ENCODE measurements around the gene CDC42EP4. TPM values are rescaled to one million over a fixed set of nuclear protein-coding genes. Genes with fewer than 3 reads are reported as not detected.

Gene CDC42EP4
- total and polyA plus RNA-seq, 12 donors = 18.6 to 87.6 (median 30.8) TPM

DNA sequence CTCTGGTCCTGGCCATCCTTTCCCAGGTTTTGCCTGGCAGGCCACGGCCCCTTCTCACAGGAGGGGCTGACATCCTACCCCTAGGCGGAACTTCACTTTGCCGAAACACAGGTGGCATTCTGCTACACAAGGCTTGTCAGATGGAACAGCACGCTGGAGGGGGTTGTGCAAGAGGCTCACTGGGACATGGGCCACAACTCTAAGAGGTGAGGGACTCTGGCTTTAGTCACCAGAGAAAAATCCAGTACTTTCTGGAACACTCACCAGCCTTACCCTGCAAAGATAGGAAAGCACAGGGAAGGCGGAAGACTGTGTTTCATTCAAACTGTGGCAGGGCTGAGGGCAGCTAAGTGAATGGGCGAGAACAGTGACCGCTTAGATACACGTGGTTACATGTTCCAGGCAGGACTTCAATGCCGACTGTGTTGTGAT, 18.3 kb downstream of the CDC42EP4 start:
- H3K4me3 ChIP-seq = no peak overlapping the region
- ATAC-seq (peak; percentile 23 to 68 (median 47)), DNase-seq (peak in 1 of 2 donors; percentile 59)
- H3K4me1 ChIP-seq = peaks cover 62 to 99% (median 80%) of the 10 kb centered on the region in 9 donors
- no peaks in the 10 kb centered on the region for H3K9me3 ChIP-seq
- TF ChIP-seq, protein P1, sequence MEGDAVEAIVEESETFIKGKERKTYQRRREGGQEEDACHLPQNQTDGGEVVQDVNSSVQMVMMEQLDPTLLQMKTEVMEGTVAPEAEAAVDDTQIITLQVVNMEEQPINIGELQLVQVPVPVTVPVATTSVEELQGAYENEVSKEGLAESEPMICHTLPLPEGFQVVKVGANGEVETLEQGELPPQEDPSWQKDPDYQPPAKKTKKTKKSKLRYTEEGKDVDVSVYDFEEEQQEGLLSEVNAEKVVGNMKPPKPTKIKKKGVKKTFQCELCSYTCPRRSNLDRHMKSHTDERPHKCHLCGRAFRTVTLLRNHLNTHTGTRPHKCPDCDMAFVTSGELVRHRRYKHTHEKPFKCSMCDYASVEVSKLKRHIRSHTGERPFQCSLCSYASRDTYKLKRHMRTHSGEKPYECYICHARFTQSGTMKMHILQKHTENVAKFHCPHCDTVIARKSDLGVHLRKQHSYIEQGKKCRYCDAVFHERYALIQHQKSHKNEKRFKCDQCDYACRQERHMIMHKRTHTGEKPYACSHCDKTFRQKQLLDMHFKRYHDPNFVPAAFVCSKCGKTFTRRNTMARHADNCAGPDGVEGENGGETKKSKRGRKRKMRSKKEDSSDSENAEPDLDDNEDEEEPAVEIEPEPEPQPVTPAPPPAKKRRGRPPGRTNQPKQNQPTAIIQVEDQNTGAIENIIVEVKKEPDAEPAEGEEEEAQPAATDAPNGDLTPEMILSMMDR (IDR thresholded peaks at IDR 0.05) = no peak
- H3K36me3 ChIP-seq = peaks cover 0 to 4% (median 0%) of the 10 kb centered on the region in 9 donors
- intact Hi-C loops (cut with DNase I) = loop anchor here in 1 of 10 donors (2.0 kb wide), 1 partner anchor 15 kb away; no protein-coding TSS in a partner anchor
- H3K27ac ChIP-seq = peak overlapping the region; percentile 89 to 98 (median 95)
- H3K27me3 ChIP-seq = no peaks in the 10 kb centered on the region
- WGBS, 2 donors = 42 to 44% methylated on average over 9 of the region's 9 CpGs

DNA sequence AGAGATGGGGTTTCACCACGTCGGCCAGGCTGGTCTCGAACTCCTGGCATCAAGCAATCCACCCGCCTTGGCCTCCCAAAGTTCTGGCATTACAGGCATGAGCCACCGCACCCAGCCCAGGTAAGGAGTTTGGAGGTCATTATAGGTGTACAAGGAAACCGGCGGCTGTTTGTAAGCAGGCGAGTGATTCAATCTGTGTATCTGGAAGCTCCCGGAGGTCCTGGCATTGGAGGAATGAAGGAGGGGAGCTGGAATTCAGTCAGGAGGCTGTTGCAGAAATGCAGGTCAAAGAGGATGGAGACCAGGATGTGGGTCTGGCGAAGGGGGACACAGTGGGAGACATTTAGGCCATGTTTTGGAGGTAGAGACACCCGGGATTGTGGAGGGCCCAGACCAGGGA, 18.8 kb downstream of the CDC42EP4 start:
- H3K4me3 ChIP-seq = no peak overlapping the region
- intact Hi-C loops (cut with DNase I) = loop anchor here in 1 of 10 donors (2.0 kb wide), 1 partner anchor 16 kb away; no protein-coding TSS in a partner anchor
- no peak for DNase-seq
- H3K27ac ChIP-seq = peak overlapping the region; percentile 89 to 98 (median 95)
- 65 to 74% methylated on average over 11 of the region's 11 CpGs for WGBS, 2 donors
- H3K4me1 ChIP-seq = peaks cover 66 to 99% (median 80%) of the 10 kb centered on the region in 9 donors
- peaks cover 0 to 4% (median 0%) of the 10 kb centered on the region in 9 donors for H3K36me3 ChIP-seq
- H3K27me3 ChIP-seq = no peaks in the 10 kb centered on the region
- TF ChIP-seq, protein P1 (IDR thresholded peaks at IDR 0.05) = no peak
- H3K9me3 ChIP-seq = no peaks in the 10 kb centered on the region
- no peak for ATAC-seq

DNA sequence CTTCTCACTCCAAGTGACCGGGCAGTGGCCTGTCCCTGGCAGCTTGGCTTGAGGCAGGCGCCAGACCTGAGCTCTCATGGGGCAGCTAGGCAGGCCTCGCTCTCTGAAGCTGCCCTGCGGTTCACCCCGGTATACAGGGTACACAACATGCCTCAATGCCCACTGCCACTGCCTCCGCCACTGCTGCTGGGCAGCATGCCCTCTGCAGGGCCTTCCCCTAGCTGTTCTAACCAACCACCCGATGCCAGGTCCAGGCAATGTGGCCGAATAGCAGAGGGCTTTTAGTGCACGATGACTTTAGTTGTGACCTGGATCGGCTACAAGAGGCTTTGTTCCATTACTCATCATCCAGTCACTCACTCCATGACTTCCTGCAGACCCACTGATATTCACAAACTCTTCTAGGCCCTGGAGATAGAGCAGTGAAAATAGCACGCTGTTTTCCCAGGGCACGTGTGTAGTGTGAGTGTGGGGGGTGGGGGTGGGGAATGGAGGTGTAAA, 19.7 kb downstream of the CDC42EP4 start:
- H3K4me3 ChIP-seq = peak overlapping the region in 3 of 10 donors; percentile 9 to 11 (median 10)
- peak overlapping the region; percentile 89 to 98 (median 95) for H3K27ac ChIP-seq
- peaks cover 73 to 99% (median 83%) of the 10 kb centered on the region in 9 donors for H3K4me1 ChIP-seq
- TF ChIP-seq, protein P1 (IDR thresholded peaks at IDR 0.05) = no peak
- ATAC-seq = peak; percentile 45 to 85 (median 72)
- DNase-seq = peak; percentile 73 to 75
- intact Hi-C loops (cut with DNase I) = loop anchor here in 1 of 10 donors (2.0 kb wide), 1 partner anchor 17 kb away; no protein-coding TSS in a partner anchor
- H3K9me3 ChIP-seq = no peaks in the 10 kb centered on the region
- peaks cover 0 to 4% (median 0%) of the 10 kb centered on the region in 9 donors for H3K36me3 ChIP-seq
- 31% methylated on average over 12 of the region's 12 CpGs for WGBS, 2 donors
- H3K27me3 ChIP-seq = no peaks in the 10 kb centered on the region

DNA sequence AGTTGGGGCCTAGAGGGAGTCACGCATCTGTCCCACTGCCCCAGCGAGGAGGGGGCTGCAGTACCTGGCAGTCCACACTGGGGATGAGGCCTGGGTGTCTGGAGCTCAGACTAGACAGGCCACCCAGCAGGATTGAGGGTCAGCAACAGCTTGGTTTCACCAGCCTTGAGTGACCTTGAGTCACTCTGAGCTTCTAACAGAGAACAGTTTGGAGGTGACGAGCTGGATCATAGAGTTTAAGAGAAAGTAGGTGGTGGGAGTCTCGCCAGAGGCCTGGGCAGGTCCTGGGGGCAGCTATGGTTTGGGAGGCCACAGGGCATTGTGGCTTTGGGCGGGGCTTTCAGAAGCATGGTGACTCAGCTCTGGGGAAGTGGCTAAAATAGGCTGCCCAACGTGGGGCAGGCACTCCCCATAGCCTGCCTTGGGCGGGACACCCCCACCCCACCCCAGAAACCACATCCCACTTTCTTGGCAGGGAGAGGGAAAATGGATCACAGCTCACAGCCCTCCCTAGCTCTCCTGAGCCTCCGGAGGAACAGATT, 20.5 kb downstream of the CDC42EP4 start:
- peak overlapping the region; percentile 89 to 98 (median 95) for H3K27ac ChIP-seq
- ATAC-seq = peak in 7 of 8 donors; percentile 30 to 66 (median 49)
- peaks cover 79 to 100% (median 90%) of the 10 kb centered on the region in 9 donors for H3K4me1 ChIP-seq
- peak overlapping the region in 2 of 10 donors; percentile 9 to 11 for H3K4me3 ChIP-seq
- H3K9me3 ChIP-seq = no peaks in the 10 kb centered on the region
- no peaks in the 10 kb centered on the region for H3K27me3 ChIP-seq
- 48 to 67% methylated on average over 8 of the region's 8 CpGs for WGBS, 2 donors
- intact Hi-C loops (cut with DNase I) = no loop called here
- peak; percentile 57 to 63 for DNase-seq
- TF ChIP-seq, protein P1 (IDR thresholded peaks at IDR 0.05) = no peak
- peaks cover 0 to 6% (median 0%) of the 10 kb centered on the region in 9 donors for H3K36me3 ChIP-seq
